H1 (cell line): Measurements from ENCODE around the gene CCDC88A. TPM values are rescaled to one million over a fixed set of nuclear protein-coding genes. Genes with fewer than 3 reads are reported as not detected.
"Not testable (repeated sequence)": the region's sequence is repeated elsewhere in the genome, so short reads cannot be mapped to it uniquely, and the experiment has no call there.

ENCODE experiments used
- CTCF ChIA-PET: fragments of 300-600 bp; sonication (Branson Sonifier 250); formaldehyde crosslinking; loops from one replicate; lab custom pipeline; 2021; ENCODE audit not compliant: partially characterized antibody; lab: Charles Lee
- POLR2A ChIA-PET: fragments of 300-600 bp; sonication (Branson Sonifier 250); formaldehyde crosslinking; loops from one replicate; lab custom pipeline; 2021; ENCODE audit warnings: inconsistent platforms; ENCODE audit not compliant: partially characterized antibody; lab: Charles Lee
- DNase-seq, 2 experiments: peaks; one replicate each; pipeline versions ENCODE4 v3.0.0 to v3.0.0-alpha.2; 2010 to 2022; ENCODE audit warnings: low spot score in 2 of 2, low read depth in 1 of 2, mixed read lengths in 1 of 2
- FAIRE-seq: peaks from 2 replicates; lab custom pipeline; 2011; peaks lifted over from hg19 to GRCh38; lab: Jason Lieb, UNC
- H2AFZ ChIP-seq: 2 replicates; pipeline ENCODE4 v1.8.1; 2012; ENCODE audit warnings: low read length, inconsistent platforms
- H2AK5ac ChIP-seq: 2 replicates; pipeline ENCODE4 v1.6.1; 2013; ENCODE audit warnings: low read depth, low read length
- H2BK120ac ChIP-seq: replicated peaks from 2 replicates; pipeline ENCODE3; 2013; ENCODE audit warnings: low read depth, low read length, inconsistent platforms
- H2BK12ac ChIP-seq: 2 replicates; pipeline ENCODE4 v1.6.1; 2013; ENCODE audit warnings: low read depth, low read length
- H2BK15ac ChIP-seq: 2 replicates; pipeline ENCODE4 v1.6.1; 2013; ENCODE audit warnings: low read length
- H2BK20ac ChIP-seq: 2 replicates; pipeline ENCODE4 v1.6.1; 2013; ENCODE audit warnings: low read length
- H2BK5ac ChIP-seq: 2 replicates; pipeline ENCODE4 v1.6.1; 2013; ENCODE audit warnings: low read depth, low read length
- H3K14ac ChIP-seq: 2 replicates; pipeline ENCODE4 v1.6.1; 2013; ENCODE audit warnings: inconsistent platforms; ENCODE audit not compliant: insufficient read length
- H3K18ac ChIP-seq: 2 replicates; pipeline ENCODE4 v1.6.1; 2013; ENCODE audit warnings: low read length; ENCODE audit errors: extremely low read depth
- H3K23ac ChIP-seq: 2 replicates; pipeline ENCODE4 v1.6.1; 2013; ENCODE audit warnings: inconsistent platforms; ENCODE audit not compliant: insufficient read length
- H3K23me2 ChIP-seq: 2 replicates; pipeline ENCODE4 v1.6.1; 2013; ENCODE audit warnings: low read depth, low read length
- H3K27ac ChIP-seq: 2 replicates; pipeline ENCODE4 v1.6.1; 2011; ENCODE audit warnings: low read depth, low read length, inconsistent platforms
- H3K27me3 ChIP-seq, 4 experiments: replicated peaks in 1 of 4; 1 replicate in 1 of 4; 2 replicates in 3 of 4; pipeline versions ENCODE4 v1.6.1 to v1.8.1; 2011 to 2013; ENCODE audit warnings: low read length in 3 of 4, mild to moderate bottlenecking in 3 of 4, inconsistent platforms in 2 of 4, mixed read lengths in 2 of 4, moderate library complexity in 1 of 4; ENCODE audit not compliant: control insufficient read depth in 3 of 4, insufficient read depth in 3 of 4; ENCODE audit errors: extremely low read depth in 1 of 4
- H3K36me3 ChIP-seq, 4 experiments: 2 replicates each; pipeline versions ENCODE4 v1.6.1 to v1.8.1; 2011 to 2013; ENCODE audit warnings: mild to moderate bottlenecking in 4 of 4, low read length in 3 of 4, moderate library complexity in 2 of 4, control low read depth in 1 of 4, inconsistent platforms in 1 of 4; ENCODE audit not compliant: insufficient read depth in 4 of 4, control insufficient read depth in 2 of 4
- H3K4ac ChIP-seq: replicated peaks from 2 replicates; pipeline ENCODE3; 2013; ENCODE audit warnings: low read length, low read depth, mixed read lengths, inconsistent platforms; ENCODE audit not compliant: insufficient read length
- H3K4me1 ChIP-seq, 4 experiments: replicated peaks in 1 of 4; 1 replicate in 1 of 4; 2 replicates in 3 of 4; pipeline versions ENCODE4 v1.6.1 to v1.8.1; 2011 to 2013; ENCODE audit warnings: low read length in 3 of 4, inconsistent platforms in 2 of 4, mixed read lengths in 1 of 4; ENCODE audit not compliant: insufficient read depth in 4 of 4, control insufficient read depth in 3 of 4
- H3K4me2 ChIP-seq, 2 experiments: 2 replicates each; pipeline versions ENCODE4 v1.6.1 to v1.8.1; 2011 to 2013; ENCODE audit warnings: low read depth in 2 of 2, low read length in 2 of 2, control low read depth in 1 of 2, inconsistent platforms in 1 of 2, mild to moderate bottlenecking in 1 of 2; ENCODE audit not compliant: insufficient read depth in 1 of 2
- H3K4me3 ChIP-seq, 4 experiments: fragments of 200-600, 300-600 bp in 1 of 4; sonication (generic), shearing (Covaris generic), sonication (Bioruptor Twin) in 1 of 4; 2 replicates each; pipeline versions ENCODE4 v1.5.1 to v1.8.1; 2011 to 2016; ENCODE audit warnings: low read length in 4 of 4, low read depth in 3 of 4, control low read depth in 2 of 4, inconsistent platforms in 2 of 4, mild to moderate bottlenecking in 2 of 4, mixed read lengths in 1 of 4, moderate library complexity in 1 of 4; ENCODE audit not compliant: insufficient read depth in 2 of 4; ENCODE audit errors: extremely low read depth in 1 of 4
- H3K56ac ChIP-seq: replicated peaks from 2 replicates; pipeline ENCODE3; 2013; ENCODE audit warnings: low read depth, mild to moderate bottlenecking, mixed read lengths, low read length, inconsistent platforms; ENCODE audit not compliant: insufficient read length
- H3K79me1 ChIP-seq: 2 replicates; pipeline ENCODE4 v1.6.1; 2013; ENCODE audit warnings: low read depth, low read length, control low read depth
- H3K79me2 ChIP-seq, 2 experiments: 2 replicates each; pipeline versions ENCODE4 v1.6.1 to v1.8.1; 2012 to 2013; ENCODE audit warnings: low read length in 2 of 2, mild to moderate bottlenecking in 2 of 2, inconsistent platforms in 1 of 2; ENCODE audit not compliant: insufficient read depth in 2 of 2, control insufficient read depth in 1 of 2
- H3K9ac ChIP-seq, 4 experiments: replicated peaks in 1 of 4; 1 replicate in 1 of 4; 2 replicates in 3 of 4; pipeline versions ENCODE4 v1.6.1 to v1.8.1; 2011 to 2013; ENCODE audit warnings: low read depth in 3 of 4, low read length in 3 of 4, control low read depth in 2 of 4, mild to moderate bottlenecking in 2 of 4, moderate library complexity in 2 of 4, inconsistent platforms in 1 of 4; ENCODE audit errors: extremely low read depth in 1 of 4
- H3K9me3 ChIP-seq, 2 experiments: 2 replicates each; pipeline versions ENCODE4 v1.6.1 to v1.8.1; 2012 to 2013; ENCODE audit warnings: mild to moderate bottlenecking in 2 of 2, moderate library complexity in 2 of 2, control low read depth in 1 of 2, inconsistent platforms in 1 of 2, low read depth in 1 of 2, low read length in 1 of 2, mixed read lengths in 1 of 2; ENCODE audit not compliant: insufficient read depth in 2 of 2
- H4K20me1 ChIP-seq, 2 experiments: replicated peaks in 1 of 2; 2 replicates each; pipeline versions ENCODE3 to v1.8.1; 2011 to 2013; ENCODE audit warnings: inconsistent platforms in 2 of 2, low read length in 2 of 2, mild to moderate bottlenecking in 1 of 2; ENCODE audit not compliant: insufficient read depth in 2 of 2, control insufficient read depth in 1 of 2
- H4K5ac ChIP-seq: 2 replicates; pipeline ENCODE4 v1.6.1; 2013; ENCODE audit warnings: low read length, low read depth, mixed read lengths, inconsistent platforms; ENCODE audit not compliant: insufficient read length
- H4K8ac ChIP-seq: 2 replicates; pipeline ENCODE4 v1.8.0; 2013; ENCODE audit warnings: mild to moderate bottlenecking, moderate library complexity, low read length, inconsistent platforms; ENCODE audit not compliant: insufficient read depth; ENCODE audit errors: extremely low read depth
- H4K91ac ChIP-seq: replicated peaks from 2 replicates; pipeline ENCODE3; 2013; ENCODE audit warnings: low read length, mixed read lengths, inconsistent platforms; ENCODE audit not compliant: insufficient read length
- ASH2L ChIP-seq: fragments of 200-600, 300-600 bp; sonication (generic); IDR thresholded peaks from one replicate; pipeline ENCODE4 v1.7.1; 2017; ENCODE audit warnings: low read length
- POLR2A ChIP-seq, 2 experiments: IDR thresholded peaks; 1 replicate in 1 of 2; 2 replicates in 1 of 2; pipeline ENCODE4 v1.6.1; 2011; ENCODE audit warnings: low read depth in 2 of 2, low read length in 2 of 2, mild to moderate bottlenecking in 2 of 2; ENCODE audit errors: control extremely low read depth in 1 of 2
- RBBP5 ChIP-seq: IDR thresholded peaks from 2 replicates; pipeline ENCODE4 v1.7.1; 2012; ENCODE audit warnings: low read depth, mild to moderate bottlenecking, inconsistent platforms, low read length, moderate library complexity, borderline replicate concordance
- TAF1 ChIP-seq: IDR thresholded peaks from 2 replicates; pipeline ENCODE4 v1.6.1; 2011; ENCODE audit warnings: mild to moderate bottlenecking, low read depth, low read length
- TBP ChIP-seq: IDR thresholded peaks from 2 replicates; pipeline ENCODE4 v1.6.1; 2011; ENCODE audit warnings: low read depth, low read length, improper control_type of control experiment
- WGBS, 2 experiments: shearing (Covaris generic) in 1 of 2; methylation state at CpG; one replicate each; pipeline versions ENCODE4 v1.1.6 to v1.1.7; 2013 to 2015; ENCODE audit warnings: low lambda C conversion rate in 2 of 2, mixed read lengths in 2 of 2, inconsistent platforms in 1 of 2, low coverage in 1 of 2, missing lambda C conversion rate in 1 of 2; ENCODE audit not compliant: insufficient replicate concordance in 2 of 2, insufficient coverage in 1 of 2, insufficient read length in 1 of 2; ENCODE audit errors: extremely low coverage in 1 of 2, missing lambda C conversion rate in 1 of 2; 5-methylcytosine and 5-hydroxymethylcytosine counted together
- polyA plus RNA-seq, 7 experiments: library from polyadenylated mRNA; depleted of rRNA in 3 of 7; stranded (reverse) in 5 of 7; unstranded in 2 of 7; fragments of >200 nt in 5 of 7; fragments of 200-250 nt in 2 of 7; gene quantifications; 1 replicate in 5 of 7; 2 replicates in 1 of 7; 4 replicates in 1 of 7; pipeline versions ENCODE4 v1.2.1 to v1.2.3, GENCODE V29; 2011 to 2013; ENCODE audit warnings: missing spikeins in 2 of 7, mixed read lengths in 2 of 7
- total RNA-seq: library from RNA; stranded (reverse); fragmentation: NEBNext Ultra II Directional; extraction: Animal tissue kit (Norgen Biotek cat#: 25700); gene quantifications from 2 replicates; pipeline ENCODE4 v1.2.1, GENCODE V29; 2021

Gene CCDC88A
- total and polyA plus RNA-seq, 2 of the 8 experiments (the other 6 are each of a cell fraction or from before 2014, with no cell fraction given): 27.0 to 98.0 TPM

- H3K9me3 ChIP-seq, H3K27me3 ChIP-seq, H2BK15ac ChIP-seq, FAIRE-seq, H3K4ac ChIP-seq, H3K79me2 ChIP-seq, H4K91ac ChIP-seq, H4K20me1 ChIP-seq, H2AK5ac ChIP-seq, H3K23ac ChIP-seq, CTCF ChIA-PET, H3K14ac ChIP-seq, H4K8ac ChIP-seq, H3K36me3 ChIP-seq, H3K56ac ChIP-seq, H2AFZ ChIP-seq, H2BK120ac ChIP-seq, H3K18ac ChIP-seq, H3K79me1 ChIP-seq, H3K23me2 ChIP-seq: not testable (repeated sequence)
- TF ChIP-seq POLR2A (IDR thresholded peaks at IDR 0.05; ENCODE audit: control extremely low read depth in 1 of 2, low read depth in 2 of 2, low read length in 2 of 2): peak; percentile 45 to 74; a peak in 2 of 3 replicates
- TF ChIP-seq TAF1: 0 out of 2 replicates have a peak, but pooled peaks have one; percentile 33
- 0 out of 2 replicates have a peak, but pooled peaks have one; percentile 30 for TF ChIP-seq RBBP5
- peak; percentile 49; the same call in 1 of the 2 replicates for TF ChIP-seq TBP
- peak; percentile 51 for TF ChIP-seq ASH2L
- Histone ChIP-seq H3K4me1 (peaks cover 3 to 18% (median 5%) of the 10 kb centered on the region in 4 experiments; a peak in 5 of 7 replicates), H3K4me2 (peak overlapping the region; percentile 49 to 58), H3K27ac (peak overlapping the region; percentile 77), H2BK12ac (peak overlapping the region; percentile 60; the same call in 1 of the 2 replicates), H4K5ac (peak overlapping the region; percentile 75), H3K4me3 (peak overlapping the region in 2 of 4 experiments; percentile 26 to 41; a peak in 3 of 8 replicates), H3K9ac (peak overlapping the region in 3 of 4 experiments; percentile 16 to 65 (median 56); a peak in 4 of 7 replicates), H2BK5ac (peak overlapping the region; percentile 90), H2BK20ac (peak overlapping the region; percentile 86; the same call in 1 of the 2 replicates)
- peak in 1 of 2 experiments; percentile 54 for DNase-seq
- POLR2A ChIA-PET: interaction anchor here (1.4 kb wide), 1 partner anchor 10 kb away, joined by 6 read pairs; the partner anchor contains the start of gene MTIF2
- 14% methylated on average over 10 of the region's 10 CpGs; no CpG with 5 or more reads in 1 of the 2 experiments for WGBS, 2 experiments
These were observed 140.3 kb downstream of the CCDC88A start for GRCh38 chr2:55279214-55279835.
